ENCODE data around the gene ASRGL1.

Gene ASRGL1

DNA sequence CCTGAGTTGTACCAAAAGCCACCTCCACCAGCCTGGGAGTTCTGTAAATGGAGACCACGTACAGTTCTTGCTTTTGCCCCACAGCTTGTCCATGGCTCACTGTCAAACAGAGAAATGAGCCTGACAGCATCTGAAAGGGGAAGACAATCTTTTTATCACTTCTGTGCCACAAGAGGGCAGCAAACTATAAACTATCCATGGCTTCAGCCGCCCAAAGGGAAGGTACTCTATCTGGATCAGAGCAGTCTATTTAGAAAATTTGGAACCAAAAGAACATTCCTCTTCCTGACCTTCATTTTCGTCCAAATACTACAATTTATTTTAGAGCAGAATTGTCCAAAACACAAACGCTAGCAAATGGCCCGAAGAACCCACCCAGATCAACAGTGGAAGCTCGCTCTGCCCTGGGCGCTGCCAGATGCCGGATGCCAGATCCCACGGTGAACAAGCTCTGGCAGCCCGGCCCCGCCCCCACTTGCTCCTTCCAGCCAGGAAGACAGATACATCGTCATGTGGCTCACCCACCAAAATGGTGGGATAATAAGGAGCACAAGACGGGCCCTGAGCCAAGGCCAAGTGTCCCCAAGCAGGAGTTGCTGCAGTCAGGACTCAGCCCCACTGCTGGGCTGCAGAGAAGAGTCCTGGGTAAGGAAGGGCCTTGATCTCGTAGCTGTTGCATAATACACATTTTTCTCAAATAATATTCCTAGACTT is 57.7 kb downstream of the ASRGL1 start:
- DNase-seq = peak; percentile 64

DNA sequence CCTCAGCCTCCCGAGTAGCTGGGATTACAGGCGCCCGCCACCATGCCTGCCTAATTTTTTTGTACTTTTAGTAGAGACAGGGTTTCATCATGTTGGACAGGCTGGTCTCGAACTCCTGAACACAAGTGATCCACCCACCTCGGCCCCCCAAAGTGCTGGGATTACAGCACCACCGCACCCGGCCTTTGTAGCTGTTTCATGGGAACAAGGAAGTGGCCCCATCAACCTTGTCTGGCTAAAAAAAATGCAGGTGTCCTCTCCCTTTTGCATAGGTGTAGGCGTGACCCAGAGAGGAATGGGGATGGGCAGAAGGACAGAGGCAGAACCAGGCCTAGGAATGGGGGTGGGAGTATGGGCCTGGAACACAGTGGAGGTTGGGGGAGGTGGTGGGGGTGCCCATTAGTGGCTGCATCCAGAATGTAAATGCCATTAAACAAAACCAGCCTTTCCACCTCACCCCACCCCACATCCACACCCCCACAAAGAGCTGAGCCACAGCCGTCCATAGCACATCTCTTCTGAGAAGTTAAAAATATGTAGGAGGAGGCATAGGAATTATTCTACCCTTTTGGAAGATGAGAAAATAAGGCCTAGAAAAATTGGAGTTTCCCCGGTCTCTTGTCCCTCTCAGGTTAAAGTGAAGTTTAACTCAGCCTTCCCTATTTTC is 58.8 kb downstream of the ASRGL1 start:
- DNase-seq = no peak

DNA sequence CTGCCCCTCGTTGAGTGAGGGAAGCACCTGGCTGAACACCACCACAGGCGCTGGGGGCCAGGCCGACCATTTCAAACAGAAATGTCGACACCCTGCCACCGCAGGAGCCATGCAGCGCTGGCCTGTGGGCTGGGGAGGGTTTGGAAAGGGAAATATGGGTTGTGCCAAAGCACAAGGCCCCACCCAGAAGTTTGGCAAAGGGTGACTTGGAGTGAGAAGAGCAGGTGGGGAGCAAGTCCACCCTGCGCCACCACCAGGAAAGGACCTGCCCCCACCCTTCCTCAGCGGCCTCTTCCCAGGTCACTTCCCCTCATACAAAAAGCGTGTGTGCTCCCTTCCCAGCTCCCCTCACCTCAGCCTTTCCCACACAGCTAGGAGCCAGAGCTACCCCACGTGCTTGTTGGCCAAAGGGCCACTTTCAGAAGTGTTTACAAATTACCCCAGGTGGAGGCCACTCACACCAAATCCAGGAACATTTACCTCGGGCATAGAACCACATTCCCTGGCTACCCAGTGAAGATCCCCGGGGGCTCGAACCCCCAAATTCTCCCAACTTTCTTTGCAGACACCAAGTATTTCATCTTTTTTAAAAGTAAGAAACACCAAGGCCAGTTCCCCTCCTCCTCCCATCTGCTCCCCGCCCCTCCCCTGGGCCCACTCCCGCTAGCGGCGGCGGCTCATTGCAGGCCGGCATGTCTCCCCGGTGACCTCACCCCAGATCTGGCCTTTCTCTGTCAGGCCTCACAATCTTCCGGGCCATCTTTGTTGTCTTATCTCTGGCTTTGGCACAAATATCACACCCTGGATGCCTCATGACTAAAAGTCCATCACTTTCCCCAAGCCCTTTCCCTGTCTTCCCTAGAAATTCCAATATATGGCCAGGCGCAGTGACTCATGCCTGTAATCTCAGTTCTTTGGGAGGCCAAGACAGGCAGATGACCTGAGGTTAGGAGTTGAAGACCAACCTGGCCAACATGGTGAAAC is 61.1 kb downstream of the ASRGL1 start:
- no peak for DNase-seq

DNA sequence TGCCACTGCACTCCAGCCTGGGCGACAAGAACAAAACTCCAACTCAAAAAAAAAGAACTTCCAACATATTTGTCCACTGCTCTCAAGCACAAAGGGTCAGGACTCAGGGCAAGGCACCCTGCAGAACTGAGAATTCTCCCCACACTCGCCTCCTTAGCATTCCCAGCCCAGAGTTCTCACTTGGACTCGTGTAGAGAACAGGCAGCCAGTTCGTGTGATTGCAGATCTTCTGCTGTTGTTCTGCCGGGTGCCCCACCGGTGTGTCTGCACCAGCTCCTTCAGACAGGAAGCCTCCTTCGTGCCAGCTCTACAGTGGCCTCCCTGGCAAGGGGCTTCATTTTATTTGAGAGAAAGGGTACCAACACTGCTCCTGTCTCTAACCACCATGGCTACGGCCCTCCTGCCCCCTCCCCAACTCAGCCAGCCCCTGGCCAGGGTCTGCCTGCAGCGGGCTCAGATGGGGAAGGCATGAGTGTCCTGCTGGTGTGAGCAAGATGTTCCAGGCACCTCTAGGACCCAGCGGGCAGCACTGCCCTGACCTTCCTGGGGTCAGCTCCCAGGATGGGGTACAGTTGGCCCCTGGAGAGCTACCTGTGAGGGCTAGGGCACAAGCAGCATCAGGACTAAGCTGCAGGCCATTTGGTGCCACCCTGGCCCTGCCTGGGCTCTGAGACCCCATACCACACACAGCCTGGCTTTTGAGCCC is 62.1 kb downstream of the ASRGL1 start:
- DNase-seq = no peak

DNA sequence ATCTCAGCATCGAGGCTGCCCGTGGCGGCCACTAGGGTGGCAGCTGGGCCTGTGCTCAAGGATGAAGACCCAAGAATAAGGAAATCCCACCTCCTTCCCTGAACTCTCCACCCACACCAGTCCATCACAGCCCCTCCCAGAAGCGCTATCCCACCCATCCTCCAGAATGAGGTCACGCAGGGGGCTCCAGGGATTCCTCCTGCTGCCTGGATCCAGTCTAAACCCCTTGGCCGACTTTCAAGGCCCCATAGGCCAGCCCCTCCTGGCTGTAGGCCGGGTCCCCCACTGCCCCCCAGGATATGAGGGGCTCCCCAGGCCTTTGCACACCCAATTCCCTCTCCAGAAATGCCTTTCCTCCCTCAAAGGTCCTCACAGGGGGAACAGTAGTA is 62.6 kb downstream of the ASRGL1 start:
- no peak for DNase-seq

DNA sequence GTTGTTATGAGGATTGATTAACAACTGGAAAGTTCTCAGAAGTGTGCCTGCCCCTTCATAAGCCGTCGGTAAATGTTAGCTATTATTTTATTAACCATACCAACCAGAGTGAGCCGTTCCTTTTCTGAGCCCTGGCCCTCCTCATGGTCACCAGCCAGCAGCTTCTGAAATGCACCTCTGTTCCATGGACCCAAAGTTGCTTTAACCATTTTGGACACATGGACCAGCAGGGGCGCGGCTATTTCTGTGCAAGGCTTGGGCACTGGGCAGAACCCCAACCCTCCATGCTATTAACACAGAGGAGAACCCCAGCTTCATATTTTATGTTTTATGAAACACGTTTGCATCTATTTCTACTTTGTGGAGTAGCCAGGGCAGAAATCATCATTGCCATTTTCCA is 63.0 kb downstream of the ASRGL1 start:
- DNase-seq = no peak

DNA sequence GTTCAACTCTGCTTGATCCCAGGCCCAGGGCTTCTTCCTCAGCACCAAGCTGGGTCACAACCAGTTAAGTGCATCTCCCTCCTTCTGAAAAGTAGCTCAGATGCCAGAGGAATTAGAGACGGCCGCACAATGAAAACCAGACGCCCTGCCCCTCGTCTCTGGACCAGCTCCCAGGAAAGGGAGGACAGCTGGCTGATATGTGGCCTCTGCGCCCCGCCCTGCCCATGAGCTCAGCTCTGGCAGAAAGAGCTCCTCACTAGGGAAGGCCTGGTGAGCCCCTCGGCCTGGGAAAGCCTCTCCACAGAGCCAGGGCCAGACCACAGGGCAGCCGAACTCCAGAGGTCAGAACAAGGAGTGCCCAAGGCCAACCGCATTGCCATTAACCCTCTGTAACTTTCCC is 63.5 kb downstream of the ASRGL1 start:
- no peak for DNase-seq

DNA sequence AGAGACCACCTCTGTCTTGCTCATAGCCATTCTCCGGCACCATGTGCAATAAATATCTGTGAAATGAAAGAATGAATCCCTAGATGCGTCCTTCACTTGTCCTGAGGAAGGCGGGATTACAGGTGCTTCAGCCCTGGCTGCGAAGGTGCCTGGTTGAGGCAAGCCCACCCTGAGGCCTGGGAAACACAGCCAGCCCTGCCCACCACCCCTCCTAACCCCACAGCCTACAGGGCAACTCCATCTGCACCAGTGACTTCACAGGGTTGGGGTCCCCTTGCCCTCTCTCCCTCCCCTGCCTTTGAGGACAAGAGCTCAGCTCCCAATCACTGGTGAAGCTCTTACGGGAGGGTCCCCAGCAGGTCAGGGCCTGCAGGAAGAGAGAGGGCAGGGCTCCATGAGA is 64.1 kb downstream of the ASRGL1 start:
- no peak for DNase-seq

DNA sequence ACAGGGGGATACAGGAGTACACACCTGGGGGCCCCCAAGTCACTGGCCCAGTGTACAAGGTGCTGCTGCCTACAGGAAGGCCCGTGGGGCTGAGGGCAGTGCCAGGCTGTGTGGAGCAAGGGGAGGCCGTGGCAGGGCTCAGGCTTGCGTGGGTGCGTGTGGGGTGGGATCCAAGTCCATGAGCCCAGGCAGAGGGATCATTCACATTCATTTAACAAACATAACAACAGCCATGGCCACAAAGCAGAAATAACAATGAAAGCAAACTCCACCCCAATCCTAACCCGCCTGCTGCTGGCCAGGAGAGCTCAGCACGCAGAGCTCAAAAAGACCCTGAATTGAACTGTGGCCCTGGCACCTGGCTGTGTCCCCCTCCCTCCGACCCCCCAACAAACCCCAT is 64.6 kb downstream of the ASRGL1 start:
- DNase-seq = peak; percentile 64

DNA sequence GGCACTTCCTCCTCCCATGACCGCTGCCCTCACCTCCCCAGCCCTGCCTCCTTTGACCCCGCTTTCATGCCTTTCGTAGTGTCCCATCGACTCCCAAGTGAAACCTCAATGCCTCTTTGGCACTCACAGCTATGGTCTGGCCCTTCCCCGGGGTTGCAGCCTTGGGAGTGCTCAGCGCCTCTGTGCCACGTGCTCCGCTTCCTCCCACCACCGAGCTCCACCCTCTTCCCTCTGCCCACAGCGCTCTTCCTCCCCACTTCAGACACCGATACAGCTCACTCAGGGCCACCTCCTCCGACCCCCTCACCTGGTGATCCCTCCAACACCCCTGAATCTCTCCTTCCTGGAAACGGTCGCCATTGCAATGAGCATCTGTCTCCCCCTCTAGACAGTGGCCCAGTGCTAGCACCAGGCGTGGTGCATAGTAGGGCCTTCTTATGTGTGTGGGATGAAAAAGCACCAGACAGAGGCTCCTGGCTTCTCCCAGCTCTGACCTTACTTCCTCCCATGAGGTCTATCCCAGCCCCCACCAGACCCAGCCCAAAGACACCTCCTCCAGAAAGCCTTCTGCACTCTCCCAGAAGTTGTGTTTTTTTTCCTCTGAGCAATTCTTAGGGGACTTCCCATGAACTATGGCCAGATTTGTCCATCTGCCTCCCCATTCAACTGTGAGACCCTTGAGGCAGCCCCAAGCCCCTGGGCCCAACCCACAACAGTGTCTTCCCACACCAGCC is 65.1 kb downstream of the ASRGL1 start:
- DNase-seq = peak; percentile 77

DNA sequence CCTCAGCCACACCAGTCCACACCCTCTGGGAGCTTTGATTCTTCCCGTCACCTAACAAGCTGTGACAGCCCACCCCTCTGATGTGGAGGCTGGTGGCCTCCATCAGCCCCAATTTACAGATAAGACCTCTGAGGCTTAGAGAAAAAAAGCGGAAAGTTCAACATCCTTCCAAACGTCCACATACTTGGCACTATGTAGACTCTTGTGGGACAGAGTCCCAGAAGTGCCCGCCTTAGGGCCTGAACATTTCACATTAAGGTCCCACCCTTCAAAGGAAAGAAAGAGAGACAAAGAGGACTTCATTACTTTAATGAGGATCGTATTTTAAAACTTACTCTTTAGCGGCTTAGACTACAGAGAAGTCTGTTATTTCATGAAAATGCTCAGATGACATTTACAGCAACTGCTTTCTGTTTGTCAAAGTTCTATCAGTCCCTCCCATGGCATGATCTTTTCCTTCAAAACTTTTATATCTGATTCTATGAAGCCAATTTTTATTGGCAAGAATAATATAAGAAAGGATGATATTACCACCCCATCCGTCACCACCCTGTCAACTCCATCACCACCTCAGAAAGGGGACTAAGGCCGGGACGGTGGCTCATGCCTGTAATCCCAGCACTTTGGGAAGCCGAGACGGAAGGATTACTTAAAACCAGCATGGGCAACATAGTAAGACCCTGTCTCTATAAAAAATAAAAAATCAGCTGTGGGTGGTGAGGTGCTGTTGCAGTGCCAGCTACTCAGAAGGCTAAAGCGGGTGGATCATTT is 65.9 kb downstream of the ASRGL1 start:
- no peak for DNase-seq

DNA sequence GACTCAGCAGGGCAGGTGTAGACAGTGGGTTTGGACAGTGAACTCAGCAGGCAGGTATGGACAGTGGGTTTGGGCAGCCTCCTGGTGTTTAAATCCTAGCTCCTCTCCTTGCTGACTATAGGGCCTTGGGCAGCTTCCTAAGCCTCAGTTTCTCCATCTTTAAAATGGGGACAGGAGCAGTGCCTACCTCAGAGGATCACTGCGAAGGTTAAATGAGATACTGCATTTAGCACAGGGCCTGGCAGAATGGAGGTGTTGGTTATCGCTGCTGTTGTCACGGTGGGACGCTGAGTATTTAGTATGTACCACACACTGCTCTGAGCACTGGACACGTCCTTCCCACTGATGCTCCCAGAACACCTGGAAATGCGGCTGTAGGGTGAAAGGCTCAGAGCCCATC is 67.2 kb downstream of the ASRGL1 start:
- DNase-seq = no peak

DNA sequence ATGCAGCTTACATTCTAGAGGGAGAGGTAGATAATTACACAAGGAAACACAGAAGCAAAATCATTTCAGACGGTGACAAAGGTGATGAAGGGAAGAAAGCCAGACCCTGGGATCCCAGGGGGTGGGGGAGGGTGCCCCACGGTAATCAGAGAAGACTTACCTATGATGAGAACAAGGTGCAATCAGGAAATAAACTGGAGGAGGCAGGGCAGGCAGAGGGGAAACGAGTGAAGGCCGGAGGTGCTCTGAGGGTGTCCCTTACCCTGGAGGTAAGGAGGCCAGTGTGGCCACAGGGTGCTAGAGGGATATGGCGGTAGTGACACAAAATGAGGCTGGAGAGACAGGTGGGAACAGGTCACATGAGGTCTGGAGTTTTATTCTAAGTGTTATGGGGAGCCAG is 67.7 kb downstream of the ASRGL1 start:
- DNase-seq = no peak

DNA sequence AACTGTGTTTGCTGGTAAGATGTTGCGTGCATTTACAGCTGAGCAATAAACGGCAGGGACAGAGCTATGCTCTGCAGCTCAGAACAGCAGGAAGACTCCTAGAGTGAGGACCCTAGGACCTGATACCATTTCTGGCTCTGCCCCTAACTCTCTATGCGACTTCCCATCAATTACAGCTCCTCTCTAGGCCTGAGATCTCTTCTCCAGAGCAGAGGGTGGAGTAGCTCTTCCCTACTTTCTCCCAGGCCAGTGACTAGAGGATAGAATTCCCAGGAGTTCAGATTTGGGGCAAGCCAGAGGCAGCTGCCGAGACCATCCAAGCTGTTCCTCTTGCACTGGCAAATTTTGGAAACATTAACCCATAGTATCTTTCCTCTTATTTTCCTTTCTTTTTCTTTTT is 68.8 kb downstream of the ASRGL1 start:
- no peak for DNase-seq

DNA sequence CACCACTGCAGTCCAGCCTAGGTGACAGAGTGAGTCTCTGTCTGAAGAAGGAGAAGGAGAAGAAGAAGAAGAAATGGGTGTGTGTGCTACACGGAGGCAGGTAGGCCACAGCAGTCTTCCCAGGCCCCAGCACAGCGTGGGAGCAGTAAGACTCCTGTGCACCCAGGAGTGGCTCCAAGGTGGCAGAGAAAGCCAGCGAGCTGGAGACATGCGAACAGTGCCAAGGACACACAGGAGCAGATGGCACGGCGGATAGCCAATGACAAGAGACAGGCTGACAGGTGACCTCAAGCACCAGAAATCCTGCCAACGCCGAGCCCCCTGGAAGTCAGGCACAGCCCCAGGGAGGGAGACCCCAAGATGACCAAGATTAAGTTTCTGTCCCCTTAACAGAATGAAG is 72.6 kb downstream of the ASRGL1 start:
- no peak for DNase-seq

DNA sequence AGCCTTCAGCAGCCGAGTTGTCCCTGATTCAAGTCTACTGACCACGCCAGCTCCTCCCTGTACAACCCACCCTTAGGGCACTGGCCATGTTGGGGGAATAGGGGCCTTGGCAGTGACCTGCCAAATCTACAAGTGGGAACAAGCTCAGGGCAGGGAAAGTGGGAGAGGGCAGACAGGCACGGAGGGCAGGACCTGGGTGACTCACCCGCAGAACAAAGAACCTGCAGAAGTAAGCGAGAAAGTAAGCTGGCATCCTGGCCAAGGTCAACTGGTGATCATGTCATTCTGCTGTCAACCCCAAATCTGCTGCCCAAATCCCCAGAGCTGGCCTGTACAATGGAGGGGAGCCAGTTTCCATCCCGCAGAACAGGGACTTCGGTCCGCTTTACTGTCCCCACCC is 73.7 kb downstream of the ASRGL1 start:
- no peak for DNase-seq

DNA sequence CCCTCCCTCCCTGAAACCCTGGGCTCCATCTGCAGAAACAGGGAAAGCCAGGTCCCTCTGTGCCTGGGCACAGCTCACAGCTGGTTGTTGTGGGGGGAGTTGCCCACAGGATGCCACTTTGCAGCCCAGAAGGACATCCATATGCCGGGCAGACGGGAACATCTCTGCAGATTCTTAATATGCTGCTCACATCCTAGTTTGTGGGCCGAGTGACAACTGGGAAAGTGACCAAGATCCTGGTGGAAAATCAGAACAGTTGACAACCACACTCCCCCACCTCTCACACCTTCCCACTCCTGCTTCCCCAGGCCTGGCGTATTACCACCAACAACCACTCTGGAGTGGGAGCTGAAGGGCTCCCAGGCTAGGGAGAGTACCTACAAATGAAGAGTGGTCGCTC is 74.3 kb downstream of the ASRGL1 start:
- no peak for DNase-seq

DNA sequence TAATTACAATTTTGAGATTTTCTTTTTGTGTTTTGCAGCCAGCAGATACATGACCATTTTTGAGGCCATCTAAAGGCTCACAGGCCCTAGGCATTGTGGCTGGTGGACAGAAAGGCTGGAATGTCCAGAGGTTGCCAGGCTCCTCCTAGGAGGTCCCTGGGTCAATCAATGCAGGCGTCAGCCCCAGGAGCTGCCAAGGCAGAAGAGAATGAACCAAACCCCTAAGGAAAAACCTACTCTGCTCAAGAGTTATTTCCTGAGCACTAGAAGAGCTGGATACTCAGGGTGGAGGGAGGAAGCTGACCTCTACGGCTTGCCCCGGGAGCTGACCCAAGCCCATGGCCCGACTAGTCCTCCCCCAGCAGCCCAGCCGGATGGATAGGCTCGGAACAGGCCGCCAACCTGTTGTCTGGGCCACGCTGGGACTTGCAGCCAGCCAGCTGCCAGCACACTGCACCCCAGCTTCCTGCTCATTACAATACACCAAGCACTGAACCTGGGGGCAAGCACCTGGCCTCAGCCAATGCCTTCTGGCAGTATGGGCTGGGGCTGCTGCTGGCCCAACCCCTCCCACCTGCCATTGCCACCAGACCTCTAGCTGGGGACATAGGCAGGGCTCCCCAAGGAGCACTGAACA is 75.9 kb downstream of the ASRGL1 start:
- no peak for DNase-seq

DNA sequence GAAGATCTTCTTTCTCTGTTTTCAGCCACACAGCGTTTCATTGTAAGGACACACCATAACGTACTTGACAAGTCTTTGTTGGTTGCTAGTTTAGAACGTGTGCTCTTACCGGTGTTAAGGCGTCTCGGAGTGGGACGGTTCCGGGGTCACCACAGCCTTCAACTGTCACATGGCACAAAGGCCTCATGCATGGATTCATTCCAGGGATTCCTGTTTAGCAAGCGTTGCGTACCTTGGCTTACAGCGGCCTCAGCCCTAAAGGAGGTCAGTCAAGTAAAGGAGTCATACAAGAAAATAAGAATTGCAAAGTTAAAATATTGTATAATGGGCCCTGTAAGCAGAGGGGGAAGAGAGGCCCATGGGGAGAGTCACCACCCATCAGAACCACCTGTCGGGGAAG is 79.3 kb downstream of the ASRGL1 start:
- no peak for DNase-seq

DNA sequence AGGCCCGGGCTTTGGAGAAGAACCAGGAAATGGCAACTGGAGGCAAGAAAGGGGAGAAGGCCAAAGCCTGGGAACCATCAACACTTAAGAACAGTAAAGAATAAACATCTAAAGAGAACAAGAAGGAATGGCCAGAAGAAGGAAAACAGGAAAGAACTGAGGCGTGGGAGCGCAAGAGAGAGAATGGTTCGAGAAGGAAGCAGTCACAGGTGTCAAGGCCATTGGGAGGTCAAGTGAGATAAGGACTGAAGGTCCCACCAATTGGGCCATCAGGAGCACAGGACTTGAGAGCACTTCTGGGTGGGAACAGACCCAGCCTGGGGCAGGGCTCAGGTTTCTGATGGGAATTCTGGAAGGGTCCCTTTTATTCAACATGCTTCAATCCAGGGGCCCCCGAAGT is 80.9 kb downstream of the ASRGL1 start:
- DNase-seq = no peak

DNA sequence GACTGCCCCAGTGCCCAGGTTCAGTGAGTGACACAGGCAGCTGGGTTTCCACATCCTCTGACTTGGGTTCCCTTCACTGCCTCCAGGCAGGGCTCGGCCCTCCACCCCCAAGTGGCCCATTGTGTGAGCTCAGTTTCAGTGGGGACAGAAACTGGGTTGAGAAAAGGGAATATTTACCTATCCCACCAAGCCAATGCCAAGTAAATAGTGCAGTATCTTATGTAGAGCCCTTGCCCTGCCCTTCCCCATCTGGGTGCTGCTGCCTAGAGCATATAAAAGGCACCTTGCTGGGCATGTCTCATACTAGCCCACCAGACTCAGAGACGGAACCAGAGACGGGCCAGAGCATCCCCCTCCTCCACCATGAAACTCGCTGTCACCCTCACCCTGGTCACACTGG is 81.5 kb downstream of the ASRGL1 start, which contains the start of gene SCGB1A1:
Gene SCGB1A1, plus strand, starts transcription at position 301 of the 400 bp plus-strand sequence. Its CDS starts 63 bp downstream, at position 364.
- DNase-seq = no peak
